LNCaP clone FGC (cell line): ENCODE results near the gene HTRA3.

ENCODE experiments used
- DNase-seq: peaks from one replicate; pipeline ENCODE4 v3.0.0-alpha.2; 2011; ENCODE audit warnings: low read depth
- H3K4me3 ChIP-seq: 2 replicates; pipeline ENCODE4 v1.5.1; 2011; ENCODE audit warnings: mild to moderate bottlenecking, low read depth, low read length, control low read depth
- TF ChIP-seq, protein P1 (sequence below): IDR thresholded peaks from 2 replicates; pipeline ENCODE4 v1.5.1; 2012; ENCODE audit warnings: mild to moderate bottlenecking; ENCODE audit not compliant: control insufficient read depth, insufficient read depth; ENCODE audit errors: extremely low read depth

HTRA3 gene

GRCh38 chr4:8254076-8254475 lies 15.5 kb upstream of the HTRA3 start:
- no peak for DNase-seq
- H3K4me3 ChIP-seq = no peak overlapping the region
- TF ChIP-seq, protein P1, sequence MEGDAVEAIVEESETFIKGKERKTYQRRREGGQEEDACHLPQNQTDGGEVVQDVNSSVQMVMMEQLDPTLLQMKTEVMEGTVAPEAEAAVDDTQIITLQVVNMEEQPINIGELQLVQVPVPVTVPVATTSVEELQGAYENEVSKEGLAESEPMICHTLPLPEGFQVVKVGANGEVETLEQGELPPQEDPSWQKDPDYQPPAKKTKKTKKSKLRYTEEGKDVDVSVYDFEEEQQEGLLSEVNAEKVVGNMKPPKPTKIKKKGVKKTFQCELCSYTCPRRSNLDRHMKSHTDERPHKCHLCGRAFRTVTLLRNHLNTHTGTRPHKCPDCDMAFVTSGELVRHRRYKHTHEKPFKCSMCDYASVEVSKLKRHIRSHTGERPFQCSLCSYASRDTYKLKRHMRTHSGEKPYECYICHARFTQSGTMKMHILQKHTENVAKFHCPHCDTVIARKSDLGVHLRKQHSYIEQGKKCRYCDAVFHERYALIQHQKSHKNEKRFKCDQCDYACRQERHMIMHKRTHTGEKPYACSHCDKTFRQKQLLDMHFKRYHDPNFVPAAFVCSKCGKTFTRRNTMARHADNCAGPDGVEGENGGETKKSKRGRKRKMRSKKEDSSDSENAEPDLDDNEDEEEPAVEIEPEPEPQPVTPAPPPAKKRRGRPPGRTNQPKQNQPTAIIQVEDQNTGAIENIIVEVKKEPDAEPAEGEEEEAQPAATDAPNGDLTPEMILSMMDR = no peak

GRCh38 chr4:8255698-8256441 lies 13.7 kb upstream of the HTRA3 start:
- no peak overlapping the region for H3K4me3 ChIP-seq
- DNase-seq = no peak
- TF ChIP-seq, protein P1 = no peak

DNA sequence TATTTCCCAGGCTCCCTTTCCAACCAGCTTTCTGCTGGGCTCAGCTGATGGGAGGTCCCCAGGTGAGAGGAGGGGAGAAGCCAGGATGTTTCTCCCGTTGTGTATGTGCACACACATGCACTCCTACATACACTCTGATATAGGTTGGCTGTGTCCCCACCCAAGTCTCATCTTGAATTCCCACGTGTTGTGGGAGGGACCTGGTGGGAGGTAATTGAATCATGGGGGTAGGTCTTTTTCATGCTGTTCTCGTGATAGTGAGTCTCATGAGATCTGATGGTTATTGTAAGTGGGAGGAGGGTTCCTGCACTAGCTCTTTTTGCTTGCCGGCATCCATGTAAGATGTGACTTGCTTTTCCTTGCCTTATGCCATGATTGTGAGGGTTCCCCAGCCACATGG lies 11.7 kb upstream of the HTRA3 start:
- TF ChIP-seq, protein P1 = no peak
- no peak for DNase-seq
- no peak overlapping the region for H3K4me3 ChIP-seq

DNA sequence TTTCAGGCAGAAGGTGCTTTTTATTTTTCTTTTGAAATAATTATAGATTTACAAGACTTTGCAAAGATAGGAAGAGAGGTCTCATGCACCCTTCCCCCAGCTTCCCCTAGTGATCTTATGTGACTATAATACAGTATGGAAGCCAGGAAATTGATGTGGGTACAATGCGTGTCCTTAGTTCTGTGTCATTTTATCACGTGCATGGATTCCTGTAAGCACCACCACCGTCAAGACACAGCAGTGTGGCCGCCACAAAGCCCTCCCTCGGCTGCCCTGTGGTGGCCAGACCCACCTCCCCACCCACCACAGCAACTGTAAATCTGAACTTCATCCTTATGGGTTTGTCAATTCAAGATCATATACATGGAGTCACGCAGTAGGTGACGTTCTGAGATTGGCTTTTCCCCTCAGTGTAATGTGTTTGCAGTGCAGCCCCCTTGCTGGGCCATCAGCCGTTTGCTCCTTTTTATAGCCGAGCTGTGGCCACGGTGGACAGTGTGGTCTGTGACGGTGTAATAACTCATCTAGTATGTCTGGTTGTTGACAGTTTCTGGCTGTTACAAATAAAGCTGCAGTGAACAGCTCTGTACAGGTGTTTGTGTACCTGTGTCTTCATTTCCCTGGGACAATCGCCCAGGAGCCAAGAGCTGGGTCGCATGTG lies 10.9 kb upstream of the HTRA3 start:
- no peak for DNase-seq
- no peak overlapping the region for H3K4me3 ChIP-seq
- TF ChIP-seq, protein P1 = no peak

DNA sequence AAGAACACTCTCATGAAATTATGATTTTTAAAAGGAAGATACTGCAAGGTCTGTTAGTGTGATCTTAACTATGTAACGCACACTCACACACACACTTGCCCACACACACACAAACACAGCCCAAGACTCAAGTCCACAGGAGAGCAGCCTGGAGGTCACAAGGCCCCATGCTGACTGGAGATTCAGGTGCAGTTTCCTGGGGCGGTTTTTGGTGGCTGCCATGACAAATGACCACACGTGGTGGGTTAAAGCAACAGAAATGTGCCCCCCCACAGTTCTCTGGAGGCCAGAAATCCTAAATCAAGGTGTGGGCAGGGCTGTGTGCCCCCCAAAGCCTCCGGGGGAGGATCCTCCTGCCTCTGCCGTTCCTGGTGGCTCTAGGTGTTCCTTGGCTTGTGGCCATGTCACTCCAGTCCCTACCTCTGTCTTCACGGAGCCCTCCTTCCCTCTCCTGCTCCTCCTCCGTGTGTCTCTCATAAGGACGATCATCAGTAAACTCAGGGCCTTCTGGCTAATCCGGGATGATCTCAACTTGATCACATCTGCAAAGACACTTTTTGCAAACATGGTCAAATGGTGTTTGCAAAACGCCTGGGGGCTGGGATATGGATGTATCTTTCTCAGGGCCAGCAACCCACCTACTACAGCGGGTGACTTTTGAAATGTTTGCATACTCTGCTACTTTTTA lies 9.7 kb upstream of the HTRA3 start:
- no peak overlapping the region for H3K4me3 ChIP-seq
- TF ChIP-seq, protein P1 = no peak
- DNase-seq = no peak

- TF ChIP-seq, protein P1 = no peak
- no peak overlapping the region for H3K4me3 ChIP-seq
- DNase-seq = peak; percentile 48
These were observed 8.9 kb upstream of the HTRA3 start for GRCh38 chr4:8260656-8261111.
